ENCODE data around the gene MRPL48. TPM values are rescaled to one million over a fixed set of nuclear protein-coding genes. Genes with fewer than 3 reads are reported as not detected.
A peak's percentile ranks its signal among the peaks of the same experiment; 100 is the strongest.
"Not testable (repeated sequence)": the region's sequence is repeated elsewhere in the genome, so short reads cannot be mapped to it uniquely, and the experiment has no call there.

Gene MRPL48
- total RNA-seq, 1 experiment from 2014 or later: 36.8 TPM

GRCh38 chr11:73760679-73761402 is 26.8 kb upstream of the MRPL48 start, which contains the start of gene RAB6A:
TSS of gene RAB6A (minus strand) at chr11:73761074. CDS start at chr11:73760635, 439 bp downstream.
- ChIA-PET CTCF (interaction anchor here (0.6 to 2.8 kb wide), 5 partner anchors 11 to 386 kb away, joined by 3 to 13 read pairs (median 4); no protein-coding TSS in a partner anchor), POLR2A (interaction anchor here (0.6 to 10.7 kb wide), 19 partner anchors 9 to 647 kb away, joined by 3 to 211 read pairs (median 5); partner anchors contain the start of genes C2CD3, COA4, MRPL48 and PAAF1)
- Mint-ChIP-seq H3K9me3 (ENCODE audit: unreplicated experiment) (no peaks in the 10 kb centered on the region), H3K27me3 (ENCODE audit: insufficient read depth, unreplicated experiment) (peaks cover under 1% of the 10 kb centered on the region), H3K4me1 (ENCODE audit: insufficient read depth, unreplicated experiment) (peaks cover 13% of the 10 kb centered on the region), H3K4me3 (ENCODE audit: unreplicated experiment) (peak within 1 kb of the TSS; percentile 98), H3K27ac (ENCODE audit: low read depth, unreplicated experiment) (peak within 1 kb of the TSS; percentile 97), H3K36me3 (ENCODE audit: insufficient read depth, unreplicated experiment) (peaks cover 10% of the 10 kb centered on the region)
- intact Hi-C loops (cut with micrococcal nuclease): loop anchor here (1.0 to 2.0 kb wide), 4 partner anchors 18 to 146 kb away; no protein-coding TSS in a partner anchor
- TF ChIP-seq CTCF (IDR thresholded peaks at IDR 0.05; ENCODE audit: unreplicated experiment): peak; percentile 16
- BruUV-seq (replicated peaks): no TSS peak
- DNase-seq (ENCODE audit: unreplicated experiment): peak; percentile 100

- peaks cover 13% of the 10 kb centered on the region for H3K4me1 Mint-ChIP-seq (ENCODE audit: insufficient read depth, unreplicated experiment)
- intact Hi-C loops (cut with micrococcal nuclease): loop anchor here (1.0 to 2.0 kb wide), 4 partner anchors 18 to 145 kb away; no protein-coding TSS in a partner anchor
- H3K9me3 Mint-ChIP-seq (ENCODE audit: unreplicated experiment): no peaks in the 10 kb centered on the region
- H3K27me3 Mint-ChIP-seq (ENCODE audit: insufficient read depth, unreplicated experiment): peaks cover 7% of the 10 kb centered on the region
- DNase-seq (ENCODE audit: unreplicated experiment): no peak
- peak overlapping the region; percentile 98 for H3K4me3 Mint-ChIP-seq (ENCODE audit: unreplicated experiment)
- H3K27ac Mint-ChIP-seq (ENCODE audit: low read depth, unreplicated experiment): peak overlapping the region; percentile 97
- H3K36me3 Mint-ChIP-seq (ENCODE audit: insufficient read depth, unreplicated experiment): peaks cover 10% of the 10 kb centered on the region
- no peak for TF ChIP-seq CTCF (IDR thresholded peaks at IDR 0.05; ENCODE audit: unreplicated experiment)
- CTCF ChIA-PET: interaction anchor here (0.6 to 2.8 kb wide), 5 partner anchors 10 to 410 kb away, joined by 3 to 13 read pairs (median 3); no protein-coding TSS in a partner anchor
- POLR2A ChIA-PET: interaction anchor here (0.7 to 10.7 kb wide), 15 partner anchors 9 to 410 kb away, joined by 3 to 211 read pairs (median 8); partner anchors contain the start of genes C2CD3, COA4, MRPL48 and PAAF1
- BruUV-seq (replicated peaks): no TSS peak
Measured at GRCh38 chr11:73761403-73761945, 26.2 kb upstream of the MRPL48 start.

GRCh38 chr11:73762732-73763131 is 24.9 kb upstream of the MRPL48 start:
- Mint-ChIP-seq H3K4me3 (ENCODE audit: unreplicated experiment) (no peak overlapping the region), H3K27me3 (ENCODE audit: insufficient read depth, unreplicated experiment) (peaks cover 17% of the 10 kb centered on the region), H3K4me1 (ENCODE audit: insufficient read depth, unreplicated experiment) (peaks cover 9% of the 10 kb centered on the region), H3K27ac (ENCODE audit: low read depth, unreplicated experiment) (no peak overlapping the region), H3K9me3 (ENCODE audit: unreplicated experiment) (no peaks in the 10 kb centered on the region), H3K36me3 (ENCODE audit: insufficient read depth, unreplicated experiment) (peaks cover 4% of the 10 kb centered on the region)
- POLR2A ChIA-PET: interaction anchor here (0.6 to 10.7 kb wide), 8 partner anchors 11 to 116 kb away, joined by 3 to 211 read pairs (median 6); partner anchors contain the start of gene MRPL48
- CTCF ChIA-PET: no interaction called here
- intact Hi-C loops (cut with micrococcal nuclease): no loop called here
- BruUV-seq (replicated peaks): no TSS peak
- DNase-seq (ENCODE audit: unreplicated experiment): no peak
- TF ChIP-seq CTCF (IDR thresholded peaks at IDR 0.05; ENCODE audit: unreplicated experiment): no peak

- Mint-ChIP-seq H3K27me3 (ENCODE audit: insufficient read depth, unreplicated experiment) (peaks cover 17% of the 10 kb centered on the region), H3K9me3 (ENCODE audit: unreplicated experiment) (no peaks in the 10 kb centered on the region), H3K36me3 (ENCODE audit: insufficient read depth, unreplicated experiment) (peaks cover 4% of the 10 kb centered on the region), H3K4me3 (ENCODE audit: unreplicated experiment) (no peak overlapping the region), H3K4me1 (ENCODE audit: insufficient read depth, unreplicated experiment) (no peaks in the 10 kb centered on the region), H3K27ac (ENCODE audit: low read depth, unreplicated experiment) (no peak overlapping the region)
- no peak for TF ChIP-seq CTCF (IDR thresholded peaks at IDR 0.05; ENCODE audit: unreplicated experiment)
- POLR2A ChIA-PET: interaction anchor here (0.7 to 10.7 kb wide), 2 partner anchors 11 to 66 kb away, joined by 3 to 211 read pairs; no protein-coding TSS in a partner anchor
- intact Hi-C loops (cut with micrococcal nuclease): no loop called here
- DNase-seq (ENCODE audit: unreplicated experiment): no peak
- BruUV-seq (replicated peaks): no TSS peak
- CTCF ChIA-PET: no interaction called here
Measured at GRCh38 chr11:73766763-73767162, 20.9 kb upstream of the MRPL48 start.

GRCh38 chr11:73770811-73771210 is 16.9 kb upstream of the MRPL48 start:
- intact Hi-C loops (cut with micrococcal nuclease): not testable (repeated sequence)

More at GRCh38 chr11:73770811-73771210, 16.9 kb upstream of the MRPL48 start:
- POLR2A ChIA-PET: interaction anchor here (0.7 kb wide), 1 partner anchor 10 kb away, joined by 4 read pairs; the partner anchor contains the start of gene RAB6A
- H3K4me3 Mint-ChIP-seq (ENCODE audit: unreplicated experiment); H3K4me1 Mint-ChIP-seq (ENCODE audit: insufficient read depth, unreplicated experiment); CTCF ChIA-PET; H3K9me3 Mint-ChIP-seq (ENCODE audit: unreplicated experiment); BruUV-seq (replicated peaks); DNase-seq (ENCODE audit: unreplicated experiment); H3K36me3 Mint-ChIP-seq (ENCODE audit: insufficient read depth, unreplicated experiment); H3K27ac Mint-ChIP-seq (ENCODE audit: low read depth, unreplicated experiment): not testable (repeated sequence)
- peaks cover 17% of the 10 kb centered on the region for H3K27me3 Mint-ChIP-seq (ENCODE audit: insufficient read depth, unreplicated experiment)
